Mesodermal cell (in vitro differentiated cells): ENCODE results near the gene SZT2.
"Not testable (repeated sequence)": the region's sequence is repeated elsewhere in the genome, so short reads cannot be mapped to it uniquely, and the experiment has no call there.

Source experiments
- H3K27ac ChIP-seq: 2 replicates; pipeline ENCODE4 v1.7.0; 2013; ENCODE audit warnings: mild to moderate bottlenecking, low read depth, low read length, moderate library complexity; ENCODE audit not compliant: severe bottlenecking
- H3K36me3 ChIP-seq: 2 replicates; pipeline ENCODE4 v1.7.1; 2013; ENCODE audit warnings: mild to moderate bottlenecking, low read length, moderate library complexity; ENCODE audit not compliant: control insufficient read depth, insufficient read depth
- H3K4me1 ChIP-seq: one replicate; pipeline ENCODE4 v1.7.1; 2013; ENCODE audit warnings: mild to moderate bottlenecking, low read length; ENCODE audit not compliant: insufficient read depth, control insufficient read depth, poor library complexity, severe bottlenecking
- H3K4me3 ChIP-seq: 2 replicates; pipeline ENCODE4 v1.7.0; 2013; ENCODE audit warnings: low read length, control low read depth, mild to moderate bottlenecking; ENCODE audit not compliant: insufficient read depth, poor library complexity, severe bottlenecking; ENCODE audit errors: extremely low read depth
- H3K9me3 ChIP-seq: 2 replicates; pipeline ENCODE4 v1.7.1; 2013; ENCODE audit warnings: mild to moderate bottlenecking, low read length, moderate library complexity; ENCODE audit not compliant: control insufficient read depth
- WGBS, 2 experiments: methylation state at CpG; one replicate each; pipeline ENCODE4 v1.1.5; 2013; ENCODE audit warnings: missing lambda C conversion rate in 2 of 2; ENCODE audit not compliant: insufficient coverage in 2 of 2; 5-methylcytosine and 5-hydroxymethylcytosine counted together

The SZT2 gene

DNA sequence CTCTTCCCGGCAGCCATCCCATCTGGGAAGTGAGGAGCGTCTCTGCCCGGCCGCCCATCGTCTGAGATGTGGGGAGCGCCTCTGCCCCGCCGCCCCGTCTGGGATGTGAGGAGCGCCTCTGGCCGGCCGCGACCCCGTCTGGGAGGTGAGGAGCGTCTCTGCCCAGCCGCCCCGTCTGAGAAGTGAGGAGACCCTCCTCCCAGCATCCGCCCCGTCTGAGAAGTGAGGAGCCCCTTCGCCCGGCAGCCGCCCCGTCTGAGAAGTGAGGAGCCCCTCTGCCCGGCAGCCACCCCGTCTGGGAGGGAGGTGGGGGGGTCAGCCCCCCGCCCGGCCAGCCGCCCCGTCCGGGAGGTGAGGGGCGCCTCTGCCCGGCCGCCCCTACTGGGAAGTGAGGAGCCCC, 112.1 kb downstream of the SZT2 start:
- H3K4me3 ChIP-seq, H3K9me3 ChIP-seq, H3K4me1 ChIP-seq, H3K36me3 ChIP-seq, H3K27ac ChIP-seq: not testable (repeated sequence)
- 97 to 100% methylated on average over 8 to 11 of the region's 33 CpGs for WGBS, 2 experiments

DNA sequence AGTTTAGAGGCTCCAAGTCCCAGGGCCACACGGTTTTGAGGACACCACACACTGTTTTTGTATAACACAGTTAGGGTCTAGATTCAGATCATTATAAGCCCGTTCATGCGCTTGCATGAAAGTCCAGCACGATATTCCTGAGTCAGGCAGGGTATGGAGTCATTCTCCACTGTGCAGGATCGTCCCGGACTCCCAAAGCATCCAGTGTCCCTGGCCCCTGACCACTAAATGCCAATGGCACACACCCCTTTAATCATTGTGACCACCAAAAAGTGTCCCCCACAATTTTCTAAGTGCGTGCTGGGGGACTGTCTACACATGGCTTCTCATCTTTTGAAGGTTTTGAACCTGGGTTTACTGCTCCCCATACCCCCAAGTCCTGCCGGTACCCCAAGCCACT, 113.8 kb downstream of the SZT2 start:
- Histone ChIP-seq H3K4me3 (no peak overlapping the region), H3K9me3 (no peaks in the 10 kb centered on the region), H3K27ac (no peak overlapping the region), H3K4me1 (peaks cover 3% of the 10 kb centered on the region), H3K36me3 (no peaks in the 10 kb centered on the region)
- WGBS, 2 experiments: 90 to 94% methylated on average over 6 to 7 of the region's 8 CpGs
